CD14-positive monocyte (primary cell): ENCODE data around the gene SPATA45. TPM values are rescaled to one million over a fixed set of nuclear protein-coding genes. Genes with fewer than 3 reads are reported as not detected.
"Not testable (repeated sequence)": the region's sequence is repeated elsewhere in the genome, so short reads cannot be mapped to it uniquely, and the experiment has no call there.

Experiments
- DNase-seq, 3 donors: peaks; one replicate each; pipeline ENCODE4 v3.0.0-alpha.2; 2011 to 2022
- H2AFZ ChIP-seq: 2 replicates; pipeline ENCODE4 v1.6.0; 2012; ENCODE audit warnings: mild to moderate bottlenecking, low read depth, low read length, inconsistent platforms; ENCODE audit not compliant: insufficient read depth, poor library complexity, severe bottlenecking
- H3K27ac ChIP-seq, 2 donors: 1 replicate in 1 of 2; 2 replicates in 1 of 2; pipeline ENCODE4 v1.5.1; 2012 to 2013; ENCODE audit warnings: low read length in 2 of 2, control low read depth in 1 of 2, inconsistent platforms in 1 of 2, low read depth in 1 of 2, mild to moderate bottlenecking in 1 of 2
- H3K27me3 ChIP-seq, 2 donors: one replicate each; pipeline versions ENCODE4 v1.6.0 to v1.6.1; 2011 to 2013; ENCODE audit warnings: low read length in 2 of 2; ENCODE audit not compliant: control insufficient read depth in 2 of 2, insufficient read depth in 2 of 2
- H3K36me3 ChIP-seq, 2 donors: replicated peaks in 1 of 2; 1 replicate in 1 of 2; 2 replicates in 1 of 2; pipeline versions ENCODE4 v1.5.1 to v1.6.1; 2012 to 2013; ENCODE audit warnings: low read length in 2 of 2, control low read depth in 1 of 2, inconsistent platforms in 1 of 2, mild to moderate bottlenecking in 1 of 2; ENCODE audit not compliant: insufficient read depth in 2 of 2, control insufficient read depth in 1 of 2
- H3K4me1 ChIP-seq, 2 donors: 1 replicate in 1 of 2; 2 replicates in 1 of 2; pipeline versions ENCODE4 v1.5.1 to v1.6.1; 2012 to 2013; ENCODE audit warnings: low read length in 2 of 2, control low read depth in 1 of 2, inconsistent platforms in 1 of 2, mild to moderate bottlenecking in 1 of 2, moderate library complexity in 1 of 2; ENCODE audit not compliant: insufficient read depth in 2 of 2, control insufficient read depth in 1 of 2
- H3K4me2 ChIP-seq: replicated peaks from 2 replicates; pipeline ENCODE3; 2012; ENCODE audit warnings: low read length, moderate library complexity, mild to moderate bottlenecking; ENCODE audit not compliant: poor library complexity, severe bottlenecking; ENCODE audit errors: extremely low read depth
- H3K4me3 ChIP-seq, 3 experiments: fragments of 200-600 bp in 1 of 3; sonication (generic) in 1 of 3; replicated peaks in 1 of 3; 1 replicate in 2 of 3; 2 replicates in 1 of 3; pipeline ENCODE4 v1.5.1; 2011 to 2013; ENCODE audit warnings: low read length in 3 of 3, mild to moderate bottlenecking in 3 of 3, control low read depth in 2 of 3, low read depth in 2 of 3, inconsistent platforms in 1 of 3, moderate library complexity in 1 of 3
- H3K79me2 ChIP-seq: 2 replicates; pipeline ENCODE4 v1.6.0; 2012; ENCODE audit warnings: mild to moderate bottlenecking, control low read depth, inconsistent platforms, low read length, moderate library complexity; ENCODE audit not compliant: insufficient read depth
- H3K9ac ChIP-seq: 2 replicates; pipeline ENCODE4 v1.6.0; 2017; ENCODE audit warnings: low read length, mild to moderate bottlenecking; ENCODE audit not compliant: insufficient read depth, poor library complexity, severe bottlenecking
- H3K9me3 ChIP-seq, 2 donors: replicated peaks in 1 of 2; 1 replicate in 1 of 2; 2 replicates in 1 of 2; pipeline versions ENCODE4 v1.5.1 to v1.6.1; 2012 to 2013; ENCODE audit warnings: low read length in 2 of 2, control low read depth in 1 of 2; ENCODE audit not compliant: control insufficient read depth in 1 of 2, insufficient read depth in 1 of 2
- H4K20me1 ChIP-seq: 2 replicates; pipeline ENCODE4 v1.6.0; 2012; ENCODE audit warnings: mild to moderate bottlenecking, low read length, control low read depth, moderate library complexity; ENCODE audit not compliant: insufficient read depth
- H3K27ac Mint-ChIP-seq, 7 donors: one replicate each; pipeline ENCODE4 v1.8.0; 2020; ENCODE audit warnings: mild to moderate bottlenecking in 7 of 7, mixed read lengths in 7 of 7, moderate library complexity in 6 of 7, inconsistent platforms in 2 of 7
- H3K27me3 Mint-ChIP-seq, 3 donors: one replicate each; pipeline ENCODE4 v1.8.0; 2021 to 2022; ENCODE audit warnings: low read depth in 3 of 3, mild to moderate bottlenecking in 3 of 3, mixed read lengths in 3 of 3, moderate library complexity in 3 of 3, inconsistent platforms in 1 of 3
- H3K36me3 Mint-ChIP-seq, 2 donors: one replicate each; pipeline ENCODE4 v1.8.0; 2020; ENCODE audit warnings: mixed read lengths in 2 of 2, inconsistent platforms in 1 of 2, mild to moderate bottlenecking in 1 of 2
- H3K4me1 Mint-ChIP-seq: one replicate; pipeline ENCODE4 v1.8.0; 2020; ENCODE audit warnings: mild to moderate bottlenecking, mixed read lengths
- H3K4me3 Mint-ChIP-seq, 2 donors: one replicate each; pipeline ENCODE4 v1.8.0; 2020; ENCODE audit warnings: mild to moderate bottlenecking in 2 of 2, mixed read lengths in 2 of 2, moderate library complexity in 1 of 2
- H3K9me3 Mint-ChIP-seq, 7 donors: one replicate each; pipeline ENCODE4 v1.8.0; 2020 to 2022; ENCODE audit warnings: mixed read lengths in 7 of 7, mild to moderate bottlenecking in 6 of 7, moderate library complexity in 6 of 7, inconsistent platforms in 2 of 7
- CTCF ChIP-seq: fragments of 200-600 bp; IDR thresholded peaks from one replicate; pipeline ENCODE4 v1.8.0; 2022; ENCODE audit warnings: antibody characterized with exemption, mild to moderate bottlenecking
- WGBS: methylation state at CpG from one replicate; pipeline ENCODE4 v1.1.5; 2013; ENCODE audit warnings: missing lambda C conversion rate; ENCODE audit not compliant: insufficient coverage; 5-methylcytosine and 5-hydroxymethylcytosine counted together
- intact Hi-C, 2 donors: fragments of 100-400 bp; cut with micrococcal nuclease; formaldehyde crosslinking; loops; one replicate each; pipeline versions ENCODE4 v1.15.0 to v1.15.1; 2023
- polyA plus RNA-seq, 3 donors: library from polyadenylated mRNA; depleted of rRNA in 1 of 3; unstranded in 2 of 3; stranded (reverse) in 1 of 3; fragments of 300-500 nt in 2 of 3; fragments of >200 nt in 1 of 3; fragmentation: Illumina TruSeq in 2 of 3; gene quantifications; 1 replicate in 2 of 3; 2 replicates in 1 of 3; pipeline ENCODE4 v1.2.3, GENCODE V29; 2012 to 2021

SPATA45 gene
- polyA plus RNA-seq, 3 donors = 0.29 TPM; not detected in 2

GRCh38 chr1:212852105-212852688 lies 4.7 kb upstream of the SPATA45 start:
- H3K4me1 ChIP-seq = peaks cover 5 to 7% of the 10 kb centered on the region in 2 donors
- H3K4me3 Mint-ChIP-seq = no peak overlapping the region
- H3K27ac ChIP-seq = no peak overlapping the region
- H3K4me2 ChIP-seq = no peak overlapping the region
- H3K27me3 ChIP-seq = no peaks in the 10 kb centered on the region
- TF ChIP-seq CTCF = no peak
- no peak for DNase-seq
- intact Hi-C loops = loop anchor here in 1 of 2 donors (10.0 kb wide), 2 partner anchors 57 to 163 kb away; partner anchors contain the start of genes ANGEL2, NSL1 and TATDN3
- H3K27me3 Mint-ChIP-seq = peaks cover 0 to 2% (median 0%) of the 10 kb centered on the region in 3 donors
- WGBS = 100% methylated on average over 1 of the region's 5 CpGs
- peaks cover 9% of the 10 kb centered on the region for H3K4me1 Mint-ChIP-seq
- no peak overlapping the region for H3K9ac ChIP-seq
- no peaks in the 10 kb centered on the region for H4K20me1 ChIP-seq
- H2AFZ ChIP-seq = no peak overlapping the region
- H3K36me3 Mint-ChIP-seq = peaks cover 4 to 13% of the 10 kb centered on the region in 2 donors
- no peak overlapping the region for H3K4me3 ChIP-seq
- H3K9me3 ChIP-seq = no peaks in the 10 kb centered on the region
- H3K36me3 ChIP-seq = no peaks in the 10 kb centered on the region
- no peak overlapping the region for H3K27ac Mint-ChIP-seq
- peaks cover 0 to 9% (median 2%) of the 10 kb centered on the region in 7 donors for H3K9me3 Mint-ChIP-seq
- H3K79me2 ChIP-seq = no peaks in the 10 kb centered on the region

GRCh38 chr1:212844521-212844920 lies 2.9 kb downstream of the SPATA45 start:
- H3K9me3 ChIP-seq, H3K36me3 ChIP-seq, H4K20me1 ChIP-seq, H2AFZ ChIP-seq, H3K4me1 ChIP-seq, H3K79me2 ChIP-seq, H3K4me3 ChIP-seq, H3K27ac Mint-ChIP-seq, H3K27me3 ChIP-seq, H3K27me3 Mint-ChIP-seq, H3K9me3 Mint-ChIP-seq, H3K36me3 Mint-ChIP-seq, H3K27ac ChIP-seq, H3K4me3 Mint-ChIP-seq, H3K4me1 Mint-ChIP-seq, DNase-seq, H3K4me2 ChIP-seq, intact Hi-C loops, H3K9ac ChIP-seq: not testable (repeated sequence)
- 100% methylated on average over 1 of the region's 3 CpGs for WGBS
